Brain microvascular endothelial cell (primary cell): ENCODE measurements around the gene DDX31.

Experiments
- DNase-seq: peaks from one replicate; pipeline ENCODE4 v3.0.0-alpha.2; 2020
- H3K27ac ChIP-seq: fragments of 250-450 bp; sonication (Bioruptor Pico); 2 replicates; pipeline ENCODE4 v1.5.1; 2020; ENCODE audit warnings: mild to moderate bottlenecking, moderate library complexity
- H3K27me3 ChIP-seq: fragments of 250-450 bp; sonication (Bioruptor Pico); replicated peaks from 2 replicates; pipeline ENCODE4 v1.5.1; 2020; ENCODE audit warnings: mild to moderate bottlenecking
- H3K36me3 ChIP-seq: fragments of 250-450 bp; sonication (Bioruptor Pico); replicated peaks from 2 replicates; pipeline ENCODE4 v1.5.1; 2020; ENCODE audit warnings: mild to moderate bottlenecking
- H3K4me3 ChIP-seq: 2 replicates; pipeline ENCODE4 v1.5.1; 2011; ENCODE audit warnings: low read depth, mild to moderate bottlenecking, control low read depth, low read length, moderate library complexity
- in situ Hi-C: cut with HindIII; loops from 2 replicates; pipeline ENCODE4 v1.10.0; 2017; ENCODE audit warnings: low sequenced_read_pairs, low pct_ligation_motif_present
- TF ChIP-seq, protein P1 (sequence below): IDR thresholded peaks from 2 replicates; pipeline ENCODE4 v1.5.1; 2011; ENCODE audit warnings: low read depth, mild to moderate bottlenecking, moderate library complexity, low read length, control low read depth, inconsistent platforms; ENCODE audit errors: missing control alignments

DDX31 gene

DNA sequence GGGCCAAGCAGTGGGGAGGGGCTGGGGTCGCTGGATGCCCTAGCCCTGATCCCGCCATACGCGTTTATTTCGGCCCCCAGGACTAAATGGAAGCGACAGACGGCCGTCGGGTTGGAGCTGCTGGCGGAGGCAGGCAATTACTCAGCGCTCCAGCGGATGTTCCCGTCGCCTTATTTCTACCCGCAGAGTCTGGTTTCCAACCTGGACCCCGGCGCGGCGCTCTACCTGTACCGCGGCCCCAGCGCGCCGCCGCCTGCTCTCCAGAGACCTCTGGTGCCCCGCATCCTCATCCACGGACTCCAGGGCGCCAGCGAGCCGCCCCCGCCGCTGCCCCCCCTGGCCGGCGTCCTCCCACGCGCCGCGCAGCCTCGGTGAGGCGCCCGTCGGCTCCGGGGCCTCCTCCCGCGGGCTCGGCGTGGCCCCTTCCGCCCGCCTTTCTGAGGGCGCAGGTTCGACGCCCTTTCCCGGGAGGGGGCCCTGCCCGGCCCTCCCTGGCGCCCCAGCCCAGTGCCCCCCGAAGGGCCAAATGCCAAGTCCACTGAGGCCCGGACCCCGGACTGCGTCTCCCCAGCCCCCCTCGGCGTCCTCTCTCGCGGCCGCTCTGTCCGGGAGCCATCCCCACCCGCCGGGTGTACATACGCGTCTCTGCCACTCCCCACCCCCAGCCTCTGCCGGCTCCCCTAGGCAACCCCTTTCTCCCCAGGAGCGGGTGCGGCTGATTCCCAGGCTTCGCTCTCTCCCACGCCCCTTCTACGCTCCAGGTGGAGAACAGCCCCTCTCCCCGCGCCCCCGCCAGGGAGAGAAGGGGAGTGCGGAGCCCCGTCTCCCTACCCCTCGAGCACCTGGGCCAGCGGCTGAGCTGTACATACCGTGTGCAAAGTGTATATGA, 80.4 kb downstream of the DDX31 start:
- no peak for DNase-seq
- in situ Hi-C loops = no loop called here
- Histone ChIP-seq H3K27me3 (peaks cover 68% of the 10 kb centered on the region), H3K4me3 (no peak overlapping the region), H3K36me3 (peaks cover 4% of the 10 kb centered on the region), H3K27ac (no peak overlapping the region)
- TF ChIP-seq, protein P1, sequence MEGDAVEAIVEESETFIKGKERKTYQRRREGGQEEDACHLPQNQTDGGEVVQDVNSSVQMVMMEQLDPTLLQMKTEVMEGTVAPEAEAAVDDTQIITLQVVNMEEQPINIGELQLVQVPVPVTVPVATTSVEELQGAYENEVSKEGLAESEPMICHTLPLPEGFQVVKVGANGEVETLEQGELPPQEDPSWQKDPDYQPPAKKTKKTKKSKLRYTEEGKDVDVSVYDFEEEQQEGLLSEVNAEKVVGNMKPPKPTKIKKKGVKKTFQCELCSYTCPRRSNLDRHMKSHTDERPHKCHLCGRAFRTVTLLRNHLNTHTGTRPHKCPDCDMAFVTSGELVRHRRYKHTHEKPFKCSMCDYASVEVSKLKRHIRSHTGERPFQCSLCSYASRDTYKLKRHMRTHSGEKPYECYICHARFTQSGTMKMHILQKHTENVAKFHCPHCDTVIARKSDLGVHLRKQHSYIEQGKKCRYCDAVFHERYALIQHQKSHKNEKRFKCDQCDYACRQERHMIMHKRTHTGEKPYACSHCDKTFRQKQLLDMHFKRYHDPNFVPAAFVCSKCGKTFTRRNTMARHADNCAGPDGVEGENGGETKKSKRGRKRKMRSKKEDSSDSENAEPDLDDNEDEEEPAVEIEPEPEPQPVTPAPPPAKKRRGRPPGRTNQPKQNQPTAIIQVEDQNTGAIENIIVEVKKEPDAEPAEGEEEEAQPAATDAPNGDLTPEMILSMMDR = no peak

DNA sequence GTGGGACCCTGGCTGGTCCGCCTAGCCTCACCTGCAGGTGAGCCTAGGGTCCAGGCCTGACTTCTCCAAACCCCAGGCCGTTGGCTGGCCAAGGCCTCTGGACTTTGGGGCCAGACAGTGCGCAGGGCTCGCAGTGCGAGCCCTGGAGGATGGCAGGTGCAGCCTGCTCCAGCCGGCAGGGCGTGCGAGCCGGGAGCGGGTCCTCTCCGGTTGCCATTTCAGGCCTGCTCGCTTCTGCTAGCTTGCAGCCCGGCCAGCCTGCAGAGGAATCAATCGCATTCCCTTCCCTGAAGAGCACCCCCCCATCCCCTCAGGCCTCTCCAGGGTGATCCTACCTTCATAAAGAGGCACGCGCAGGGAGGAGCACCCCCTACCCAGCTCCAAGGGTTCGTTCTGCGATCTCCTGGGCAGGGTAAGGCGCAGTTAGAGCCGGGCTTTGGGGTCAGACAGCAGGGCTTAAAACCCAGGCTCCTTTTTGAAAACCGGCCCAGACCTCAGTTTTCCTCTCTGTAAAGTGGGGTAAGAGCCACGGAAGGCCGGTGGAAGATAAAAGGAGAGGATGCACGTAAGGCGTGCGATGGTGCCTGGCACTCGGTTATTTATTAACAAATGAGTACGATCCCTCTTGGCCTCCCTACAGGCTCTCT, 81.2 kb downstream of the DDX31 start:
- no peak for DNase-seq
- Histone ChIP-seq H3K27ac (no peak overlapping the region), H3K27me3 (peaks cover 73% of the 10 kb centered on the region), H3K4me3 (no peak overlapping the region), H3K36me3 (no peaks in the 10 kb centered on the region)
- TF ChIP-seq, protein P1 = no peak
- in situ Hi-C loops = no loop called here

DNA sequence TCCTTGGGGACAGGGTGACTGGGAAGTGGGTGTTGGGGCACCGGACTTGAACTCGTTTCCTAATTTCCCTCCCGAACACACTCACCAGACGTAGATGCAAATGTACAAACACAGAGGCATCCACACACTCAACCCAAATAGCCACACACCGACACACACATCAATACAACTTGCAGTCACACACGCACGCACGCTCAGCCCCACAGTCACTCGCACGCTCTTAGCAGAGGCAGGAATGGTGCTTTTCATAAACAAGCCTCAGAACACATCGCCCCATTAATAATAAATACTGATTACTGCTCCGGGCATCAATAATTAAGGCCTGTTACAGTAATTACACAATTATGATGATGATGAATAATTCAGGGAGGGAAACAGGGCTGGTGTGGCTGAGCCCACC, 81.7 kb downstream of the DDX31 start:
- no peak overlapping the region for H3K27ac ChIP-seq
- H3K27me3 ChIP-seq = peaks cover 79% of the 10 kb centered on the region
- DNase-seq = no peak
- in situ Hi-C loops = no loop called here
- TF ChIP-seq, protein P1 = no peak
- no peaks in the 10 kb centered on the region for H3K36me3 ChIP-seq
- H3K4me3 ChIP-seq = no peak overlapping the region

DNA sequence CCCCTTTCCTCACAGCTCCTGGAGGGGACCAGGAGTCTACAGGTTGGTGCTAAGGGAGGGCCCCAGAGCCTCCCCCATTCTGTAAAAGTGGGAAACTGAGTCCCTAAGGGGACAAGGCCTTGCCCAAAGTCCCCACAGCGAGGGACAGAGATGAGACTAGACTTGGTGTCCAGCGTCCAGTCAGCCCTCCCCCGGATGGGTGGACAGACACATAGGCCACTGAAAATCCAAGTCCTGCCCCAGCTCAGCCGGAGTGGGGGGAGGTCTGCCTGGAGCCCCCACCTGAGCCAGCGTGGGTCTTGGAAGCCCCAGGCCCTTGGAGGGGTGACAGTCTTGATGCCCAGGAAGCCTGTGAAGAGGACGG, 82.2 kb downstream of the DDX31 start:
- Histone ChIP-seq H3K36me3 (no peaks in the 10 kb centered on the region), H3K27ac (no peak overlapping the region), H3K27me3 (peaks cover 84% of the 10 kb centered on the region), H3K4me3 (no peak overlapping the region)
- in situ Hi-C loops = no loop called here
- TF ChIP-seq, protein P1 = no peak
- DNase-seq = no peak

DNA sequence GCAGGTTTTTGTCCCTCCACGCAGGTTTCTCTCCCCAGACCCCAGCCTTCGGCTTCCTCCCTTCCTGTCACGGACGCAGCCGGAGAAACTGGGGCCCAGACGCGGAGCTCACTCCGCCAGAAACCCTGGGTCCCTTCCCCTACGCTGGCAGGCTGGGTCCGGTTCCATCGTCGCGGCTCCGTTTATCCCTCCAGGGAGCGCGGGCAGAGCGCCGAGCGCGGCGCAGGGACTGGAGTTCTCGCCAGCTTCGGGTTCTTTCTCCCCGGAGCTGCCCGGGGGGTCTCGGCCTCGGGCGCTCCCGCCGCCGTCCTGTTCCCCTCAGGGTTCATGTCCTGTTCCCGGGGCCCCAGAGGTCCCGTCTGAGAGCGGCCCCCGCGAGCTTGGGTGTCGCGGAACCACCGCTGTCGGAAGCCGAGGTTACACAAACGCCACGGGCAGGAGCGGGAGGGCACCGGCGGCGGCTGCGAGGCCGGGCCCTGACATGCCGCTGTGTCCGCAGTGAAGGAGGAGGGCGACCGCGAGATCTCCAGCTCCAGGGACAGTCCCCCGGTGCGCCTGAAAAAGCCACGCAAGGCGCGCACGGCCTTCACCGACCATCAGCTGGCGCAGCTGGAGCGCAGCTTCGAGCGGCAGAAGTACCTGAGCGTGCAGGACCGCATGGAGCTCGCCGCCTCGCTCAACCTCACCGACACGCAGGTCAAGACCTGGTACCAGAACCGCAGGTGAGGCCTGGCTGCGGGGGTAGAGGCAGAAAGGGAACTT, 82.8 kb downstream of the DDX31 start:
- no peak overlapping the region for H3K27ac ChIP-seq
- DNase-seq = no peak
- in situ Hi-C loops = no loop called here
- H3K27me3 ChIP-seq = peaks cover 88% of the 10 kb centered on the region
- H3K4me3 ChIP-seq = no peak overlapping the region
- no peaks in the 10 kb centered on the region for H3K36me3 ChIP-seq
- TF ChIP-seq, protein P1 = no peak
